ENCODE data around the gene ANKRD34B.

ANKRD34B gene

DNA sequence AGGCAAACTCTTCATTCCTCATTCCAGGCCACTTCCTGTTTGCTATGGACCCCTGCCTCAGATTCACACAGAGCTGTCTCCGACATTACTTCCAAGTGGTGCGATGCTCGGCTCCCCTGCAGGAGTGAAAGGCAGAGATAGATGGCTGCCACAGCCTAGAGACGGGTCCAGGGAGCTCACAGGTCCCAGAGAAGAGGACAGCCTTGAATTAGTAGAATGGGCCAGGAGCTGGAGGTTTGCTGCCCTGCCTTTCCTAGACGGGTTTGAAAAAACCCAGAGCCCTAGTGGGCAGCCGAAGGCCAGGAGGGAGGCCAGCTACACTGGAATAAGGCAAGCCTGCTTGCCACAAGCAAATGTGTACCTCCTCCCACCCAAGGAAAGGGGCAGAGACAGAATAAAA lies 1.8 kb downstream of the ANKRD34B start:
- H3K9me3 ChIP-seq (ENCODE audit: control insufficient read depth, low read depth, low read length), result no peaks in the 10 kb centered on the region
- H3K4me3 ChIP-seq (ENCODE audit: low read length), result no peak overlapping the region
- H3K27me3 ChIP-seq (ENCODE audit: control insufficient read depth, insufficient read depth, low read length), result peaks cover 52% of the 10 kb centered on the region
- no peak overlapping the region for H3K27ac ChIP-seq (ENCODE audit: low read length)
- H3K9ac ChIP-seq (ENCODE audit: low read length), result no peak overlapping the region
- no peaks in the 10 kb centered on the region for H3K36me3 ChIP-seq (ENCODE audit: control insufficient read depth, low read depth, low read length)
- H3K4me1 ChIP-seq (ENCODE audit: control insufficient read depth, low read depth, low read length), result no peaks in the 10 kb centered on the region

DNA sequence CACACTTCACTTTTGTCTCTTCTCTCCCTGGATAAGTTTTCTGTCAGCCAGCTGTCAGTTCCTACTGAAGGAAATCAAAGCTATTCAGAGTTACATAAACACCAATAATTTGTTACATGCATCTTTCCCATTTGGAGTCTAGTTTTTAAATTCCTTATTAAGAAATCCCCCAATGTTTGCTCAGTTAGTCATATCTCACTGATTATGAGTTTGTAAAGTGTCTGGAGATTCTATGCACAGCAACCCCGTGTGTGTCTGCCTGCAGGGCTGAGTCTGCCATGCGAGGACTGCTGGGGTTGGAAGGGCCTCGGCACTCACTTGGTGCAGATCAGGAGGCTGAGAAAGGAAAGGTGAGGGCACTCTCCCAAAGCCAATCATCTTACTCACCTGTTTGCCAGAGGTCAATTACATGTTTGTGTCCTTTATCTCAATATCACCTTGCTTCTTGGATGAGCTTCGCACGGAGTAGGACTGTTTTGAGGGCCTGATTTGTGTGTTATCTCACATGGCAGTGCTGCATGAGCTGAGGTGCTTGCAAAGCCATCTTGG lies 3.3 kb downstream of the ANKRD34B start:
- Histone ChIP-seq H3K4me1 (ENCODE audit: control insufficient read depth, low read depth, low read length) (peaks cover 7% of the 10 kb centered on the region), H3K27ac (ENCODE audit: low read length) (no peak overlapping the region), H3K27me3 (ENCODE audit: control insufficient read depth, insufficient read depth, low read length) (peaks cover 52% of the 10 kb centered on the region), H3K9me3 (ENCODE audit: control insufficient read depth, low read depth, low read length) (no peaks in the 10 kb centered on the region), H3K36me3 (ENCODE audit: control insufficient read depth, low read depth, low read length) (no peaks in the 10 kb centered on the region), H3K4me3 (ENCODE audit: low read length) (no peak overlapping the region), H3K9ac (ENCODE audit: low read length) (no peak overlapping the region)

DNA sequence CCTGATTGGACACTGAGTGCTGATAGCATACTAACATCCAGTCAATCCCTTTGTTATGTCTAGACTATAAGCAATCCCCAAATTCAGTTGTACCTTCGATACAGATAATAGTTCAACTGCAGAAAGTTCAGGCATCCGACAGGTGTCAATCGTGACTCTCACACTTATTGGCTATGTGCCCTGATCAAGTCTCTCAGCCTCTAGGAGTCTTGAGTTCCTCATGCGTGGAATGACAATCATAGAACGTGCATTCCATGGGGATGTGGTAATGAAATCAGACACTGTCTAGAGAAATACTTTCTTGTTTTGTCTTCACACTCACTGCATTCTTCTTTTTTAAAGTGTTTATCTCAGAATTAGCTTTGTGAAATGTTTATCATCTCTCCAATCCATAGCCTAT lies 4.8 kb downstream of the ANKRD34B start:
- Histone ChIP-seq H3K4me1 (ENCODE audit: control insufficient read depth, low read depth, low read length) (peaks cover 11% of the 10 kb centered on the region), H3K9me3 (ENCODE audit: control insufficient read depth, low read depth, low read length) (no peaks in the 10 kb centered on the region), H3K9ac (ENCODE audit: low read length) (no peak overlapping the region), H3K27me3 (ENCODE audit: control insufficient read depth, insufficient read depth, low read length) (peaks cover 39% of the 10 kb centered on the region), H3K27ac (ENCODE audit: low read length) (no peak overlapping the region), H3K4me3 (ENCODE audit: low read length) (no peak overlapping the region), H3K36me3 (ENCODE audit: control insufficient read depth, low read depth, low read length) (no peaks in the 10 kb centered on the region)

GRCh38 chr5:80559244-80559643 lies 10.8 kb downstream of the ANKRD34B start:
- Histone ChIP-seq H3K9me3 (ENCODE audit: control insufficient read depth, low read depth, low read length) (no peaks in the 10 kb centered on the region), H3K36me3 (ENCODE audit: control insufficient read depth, low read depth, low read length) (no peaks in the 10 kb centered on the region), H3K4me3 (ENCODE audit: low read length) (no peak overlapping the region), H3K27me3 (ENCODE audit: control insufficient read depth, insufficient read depth, low read length) (no peaks in the 10 kb centered on the region), H3K27ac (ENCODE audit: low read length) (no peak overlapping the region), H3K9ac (ENCODE audit: low read length) (no peak overlapping the region), H3K4me1 (ENCODE audit: control insufficient read depth, low read depth, low read length) (peaks cover 20% of the 10 kb centered on the region)

GRCh38 chr5:80555099-80555498 lies 15.0 kb downstream of the ANKRD34B start:
- H3K27me3 ChIP-seq (ENCODE audit: control insufficient read depth, insufficient read depth, low read length), result no peaks in the 10 kb centered on the region
- no peak overlapping the region for H3K9ac ChIP-seq (ENCODE audit: low read length)
- no peaks in the 10 kb centered on the region for H3K36me3 ChIP-seq (ENCODE audit: control insufficient read depth, low read depth, low read length)
- no peaks in the 10 kb centered on the region for H3K9me3 ChIP-seq (ENCODE audit: control insufficient read depth, low read depth, low read length)
- H3K27ac ChIP-seq (ENCODE audit: low read length), result no peak overlapping the region
- no peak overlapping the region for H3K4me3 ChIP-seq (ENCODE audit: low read length)
- H3K4me1 ChIP-seq (ENCODE audit: control insufficient read depth, low read depth, low read length), result peaks cover 9% of the 10 kb centered on the region

DNA sequence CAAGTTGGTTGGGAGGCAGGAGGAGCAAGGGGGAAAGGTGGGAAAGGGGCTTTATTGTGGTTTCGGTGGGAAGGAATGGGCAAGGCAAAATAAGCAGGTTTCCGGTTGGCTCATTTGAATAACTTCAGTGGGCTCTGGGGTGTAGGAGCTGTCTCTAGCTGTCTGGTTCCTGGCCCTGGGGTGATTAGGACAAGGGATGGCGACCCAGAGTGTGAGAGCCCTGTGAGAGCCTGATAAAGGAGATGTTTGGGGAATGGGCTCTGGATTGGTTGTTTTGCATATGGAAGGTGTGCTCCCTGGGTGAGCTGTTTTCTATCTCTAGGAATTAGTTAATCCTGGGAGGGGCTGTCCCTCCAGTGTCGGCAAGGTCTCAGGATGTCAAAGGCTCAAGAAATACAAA lies 15.4 kb downstream of the ANKRD34B start:
- Histone ChIP-seq H3K4me3 (ENCODE audit: low read length) (no peak overlapping the region), H3K27me3 (ENCODE audit: control insufficient read depth, insufficient read depth, low read length) (no peaks in the 10 kb centered on the region), H3K36me3 (ENCODE audit: control insufficient read depth, low read depth, low read length) (no peaks in the 10 kb centered on the region), H3K9ac (ENCODE audit: low read length) (no peak overlapping the region), H3K27ac (ENCODE audit: low read length) (no peak overlapping the region), H3K9me3 (ENCODE audit: control insufficient read depth, low read depth, low read length) (no peaks in the 10 kb centered on the region), H3K4me1 (ENCODE audit: control insufficient read depth, low read depth, low read length) (peaks cover 9% of the 10 kb centered on the region)

DNA sequence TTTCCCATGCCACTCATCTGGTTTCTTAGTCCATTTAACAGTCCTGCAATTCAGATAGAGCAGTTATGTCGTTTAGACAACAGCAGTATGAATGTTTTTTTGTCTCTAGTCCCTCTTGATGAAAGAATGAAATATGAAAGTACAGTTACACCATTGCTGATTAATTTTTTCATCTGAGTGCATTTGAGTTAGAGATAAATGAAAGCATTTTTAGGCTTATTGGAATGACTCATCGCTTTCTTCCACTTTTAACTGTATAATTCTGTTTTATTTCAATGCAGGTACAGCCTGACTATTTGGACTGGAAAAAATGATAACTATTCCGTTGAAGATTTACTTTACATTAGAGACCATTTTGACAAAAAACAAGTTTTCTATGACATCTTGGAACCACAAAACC lies 28.7 kb downstream of the ANKRD34B start:
- no peaks in the 10 kb centered on the region for H3K9me3 ChIP-seq (ENCODE audit: control insufficient read depth, low read depth, low read length)
- H3K27ac ChIP-seq (ENCODE audit: low read length), result no peak overlapping the region
- H3K9ac ChIP-seq (ENCODE audit: low read length), result no peak overlapping the region
- H3K4me3 ChIP-seq (ENCODE audit: low read length), result no peak overlapping the region
- no peaks in the 10 kb centered on the region for H3K4me1 ChIP-seq (ENCODE audit: control insufficient read depth, low read depth, low read length)
- H3K27me3 ChIP-seq (ENCODE audit: control insufficient read depth, insufficient read depth, low read length), result no peaks in the 10 kb centered on the region
- no peaks in the 10 kb centered on the region for H3K36me3 ChIP-seq (ENCODE audit: control insufficient read depth, low read depth, low read length)

DNA sequence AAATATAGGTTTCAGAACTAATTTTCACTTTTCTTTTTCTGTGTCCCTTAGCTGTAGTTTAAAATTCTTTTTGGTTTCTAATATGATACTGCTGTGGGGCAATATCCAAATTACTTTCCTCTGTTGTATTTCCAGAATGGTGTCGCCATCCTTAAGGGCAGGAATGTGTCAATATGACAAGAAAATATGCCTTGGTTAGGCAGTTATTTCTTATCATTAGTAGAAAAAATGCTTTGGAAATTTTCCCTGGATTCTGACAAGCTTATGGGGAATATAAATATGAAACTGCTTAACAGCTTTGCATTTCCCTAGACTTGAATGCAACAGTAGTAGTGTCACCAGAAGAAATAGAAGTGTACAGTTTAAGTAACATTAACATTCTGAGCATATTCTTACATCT lies 29.4 kb downstream of the ANKRD34B start:
- no peaks in the 10 kb centered on the region for H3K9me3 ChIP-seq (ENCODE audit: control insufficient read depth, low read depth, low read length)
- H3K4me3 ChIP-seq (ENCODE audit: low read length), result no peak overlapping the region
- H3K27me3 ChIP-seq (ENCODE audit: control insufficient read depth, insufficient read depth, low read length), result no peaks in the 10 kb centered on the region
- no peak overlapping the region for H3K27ac ChIP-seq (ENCODE audit: low read length)
- H3K9ac ChIP-seq (ENCODE audit: low read length), result no peak overlapping the region
- H3K36me3 ChIP-seq (ENCODE audit: control insufficient read depth, low read depth, low read length), result no peaks in the 10 kb centered on the region
- no peaks in the 10 kb centered on the region for H3K4me1 ChIP-seq (ENCODE audit: control insufficient read depth, low read depth, low read length)

- no peak overlapping the region for H3K9ac ChIP-seq (ENCODE audit: low read length)
- no peaks in the 10 kb centered on the region for H3K36me3 ChIP-seq (ENCODE audit: control insufficient read depth, low read depth, low read length)
Measured at GRCh38 chr5:80516826-80517225, 53.3 kb downstream of the ANKRD34B start.

GRCh38 chr5:80509362-80509761 lies 60.7 kb downstream of the ANKRD34B start:
- no peaks in the 10 kb centered on the region for H3K36me3 ChIP-seq (ENCODE audit: control insufficient read depth, low read depth, low read length)
- no peak overlapping the region for H3K4me3 ChIP-seq (ENCODE audit: low read length)
- no peak overlapping the region for H3K9ac ChIP-seq (ENCODE audit: low read length)
- H3K27ac ChIP-seq (ENCODE audit: low read length), result no peak overlapping the region
- H3K4me1 ChIP-seq (ENCODE audit: control insufficient read depth, low read depth, low read length), result no peaks in the 10 kb centered on the region
- H3K27me3 ChIP-seq (ENCODE audit: control insufficient read depth, insufficient read depth, low read length), result no peaks in the 10 kb centered on the region
- H3K9me3 ChIP-seq (ENCODE audit: control insufficient read depth, low read depth, low read length), result no peaks in the 10 kb centered on the region

More at GRCh38 chr5:80516826-80517225, 53.3 kb downstream of the ANKRD34B start:
- H3K27ac ChIP-seq (ENCODE audit: low read length), result no peak overlapping the region
- H3K27me3 ChIP-seq (ENCODE audit: control insufficient read depth, insufficient read depth, low read length), result no peaks in the 10 kb centered on the region
- no peak overlapping the region for H3K4me3 ChIP-seq (ENCODE audit: low read length)
- H3K9me3 ChIP-seq (ENCODE audit: control insufficient read depth, low read depth, low read length), result no peaks in the 10 kb centered on the region
- H3K4me1 ChIP-seq (ENCODE audit: control insufficient read depth, low read depth, low read length), result no peaks in the 10 kb centered on the region

DNA sequence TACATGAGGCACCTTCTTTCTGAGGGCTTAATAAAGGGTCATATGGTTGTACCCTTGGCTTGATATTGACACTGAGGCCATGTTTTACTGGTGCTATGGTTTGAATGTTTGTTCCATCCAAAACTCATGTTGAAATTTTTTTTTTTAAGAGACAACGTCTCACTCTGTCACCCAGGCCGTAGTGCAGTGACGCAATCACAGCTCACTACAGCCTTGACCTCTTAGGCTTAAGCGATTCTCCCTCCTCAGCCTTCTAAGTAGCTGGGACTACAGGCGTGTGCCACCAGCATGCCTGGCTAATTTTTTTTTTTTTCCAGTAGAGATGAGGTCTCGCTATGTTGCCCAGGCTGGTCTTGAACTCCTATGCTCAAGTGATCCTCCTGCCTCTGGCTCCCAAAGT lies 61.2 kb downstream of the ANKRD34B start:
- no peak overlapping the region for H3K4me3 ChIP-seq (ENCODE audit: low read length)
- no peaks in the 10 kb centered on the region for H3K4me1 ChIP-seq (ENCODE audit: control insufficient read depth, low read depth, low read length)
- no peaks in the 10 kb centered on the region for H3K27me3 ChIP-seq (ENCODE audit: control insufficient read depth, insufficient read depth, low read length)
- no peak overlapping the region for H3K27ac ChIP-seq (ENCODE audit: low read length)
- no peak overlapping the region for H3K9ac ChIP-seq (ENCODE audit: low read length)
- no peaks in the 10 kb centered on the region for H3K9me3 ChIP-seq (ENCODE audit: control insufficient read depth, low read depth, low read length)
- no peaks in the 10 kb centered on the region for H3K36me3 ChIP-seq (ENCODE audit: control insufficient read depth, low read depth, low read length)

- H3K27me3 ChIP-seq (ENCODE audit: control insufficient read depth, insufficient read depth, low read length), result no peaks in the 10 kb centered on the region
- H3K36me3 ChIP-seq (ENCODE audit: control insufficient read depth, low read depth, low read length), result no peaks in the 10 kb centered on the region
- H3K9me3 ChIP-seq (ENCODE audit: control insufficient read depth, low read depth, low read length), result no peaks in the 10 kb centered on the region
- H3K4me1 ChIP-seq (ENCODE audit: control insufficient read depth, low read depth, low read length), result no peaks in the 10 kb centered on the region
- no peak overlapping the region for H3K4me3 ChIP-seq (ENCODE audit: low read length)
- H3K9ac ChIP-seq (ENCODE audit: low read length), result no peak overlapping the region
- H3K27ac ChIP-seq (ENCODE audit: low read length), result no peak overlapping the region
Measured at GRCh38 chr5:80507663-80508062, 62.4 kb downstream of the ANKRD34B start.

All from iPS-18a (cell line).